Measurements from ENCODE around the gene EIF2A. TPM values are rescaled to one million over a fixed set of nuclear protein-coding genes. Genes with fewer than 3 reads are reported as not detected.

EIF2A gene
- total and polyA plus RNA-seq, 2 experiments from 2014 or later = 47.6 to 140 TPM

- no peak overlapping the region for H2AFZ ChIP-seq
- no peak overlapping the region for H3K9ac ChIP-seq
- no peaks in the 10 kb centered on the region for H3K27me3 ChIP-seq (replicated peaks; ENCODE audit: insufficient read depth)
- H3K4me3 ChIP-seq = no peak overlapping the region
- H3K4me1 ChIP-seq (ENCODE audit: insufficient read depth) = no peaks in the 10 kb centered on the region
- peaks cover 44% of the 10 kb centered on the region for H3K36me3 ChIP-seq (ENCODE audit: low read depth)
- no peak overlapping the region for H3K4me2 ChIP-seq (ENCODE audit: unreplicated experiment)
- no peaks in the 10 kb centered on the region for H3K9me3 ChIP-seq (ENCODE audit: low read depth)
- H3K79me2 ChIP-seq (ENCODE audit: insufficient read depth) = peaks cover 19% of the 10 kb centered on the region
- no peak for DNase-seq
- no peak overlapping the region for H3K27ac ChIP-seq
- WGBS, 2 experiments (ENCODE audit: low coverage in 1 of 2, low lambda C conversion rate in 2 of 2, missing lambda C conversion rate in 2 of 2) = 20 to 22% methylated on average over 1 of the region's 1 CpG
- no peak for TF ChIP-seq EZH2phosphoT487 (IDR thresholded peaks at IDR 0.05; ENCODE audit: insufficient read depth, low read depth)
- no peak for TF ChIP-seq EZH2 (IDR thresholded peaks at IDR 0.05; ENCODE audit: insufficient read depth, poor library complexity, severe bottlenecking)
- no peaks in the 10 kb centered on the region for H4K20me1 ChIP-seq (ENCODE audit: insufficient read depth)
- peaks cover 19% of the 10 kb centered on the region; the same call in 1 of the 2 replicates for H3F3A ChIP-seq (ENCODE audit: insufficient read depth)
- in situ Hi-C loops (cut with MboI) = no loop called here
- no peaks in the 10 kb centered on the region for H3K9me2 ChIP-seq (ENCODE audit: insufficient read depth)
Observed at GRCh38 chr3:150583028-150583427, 36.4 kb downstream of the EIF2A start.

- H3K36me3 ChIP-seq (ENCODE audit: low read depth) = peaks cover 25% of the 10 kb centered on the region
- H3K27me3 ChIP-seq (replicated peaks; ENCODE audit: insufficient read depth) = no peaks in the 10 kb centered on the region
- H3K4me3 ChIP-seq = no peak overlapping the region
- no peaks in the 10 kb centered on the region for H4K20me1 ChIP-seq (ENCODE audit: insufficient read depth)
- no peak for TF ChIP-seq EZH2 (IDR thresholded peaks at IDR 0.05; ENCODE audit: insufficient read depth, poor library complexity, severe bottlenecking)
- no peak for TF ChIP-seq EZH2phosphoT487 (IDR thresholded peaks at IDR 0.05; ENCODE audit: insufficient read depth, low read depth)
- 55 to 56% methylated on average over 9 of the region's 9 CpGs for WGBS, 2 experiments (ENCODE audit: low coverage in 1 of 2, low lambda C conversion rate in 2 of 2, missing lambda C conversion rate in 2 of 2)
- H3K9me3 ChIP-seq (ENCODE audit: low read depth) = no peaks in the 10 kb centered on the region
- H3F3A ChIP-seq (ENCODE audit: insufficient read depth) = peaks cover 15% of the 10 kb centered on the region; the same call in 1 of the 2 replicates
- no peak overlapping the region for H3K27ac ChIP-seq
- in situ Hi-C loops (cut with MboI) = no loop called here
- no peaks in the 10 kb centered on the region for H3K9me2 ChIP-seq (ENCODE audit: insufficient read depth)
- H3K79me2 ChIP-seq (ENCODE audit: insufficient read depth) = no peaks in the 10 kb centered on the region; the same call in 1 of the 2 replicates
- H2AFZ ChIP-seq = no peak overlapping the region
- no peaks in the 10 kb centered on the region for H3K4me1 ChIP-seq (ENCODE audit: insufficient read depth)
- no peak overlapping the region for H3K4me2 ChIP-seq (ENCODE audit: unreplicated experiment)
- no peak for DNase-seq
- no peak overlapping the region for H3K9ac ChIP-seq
Observed at GRCh38 chr3:150588027-150588830, 41.6 kb downstream of the EIF2A start.

GRCh38 chr3:150589759-150590158 is 43.2 kb downstream of the EIF2A start:
- in situ Hi-C loops (cut with MboI) = no loop called here
- H2AFZ ChIP-seq = no peak overlapping the region
- peaks cover 15% of the 10 kb centered on the region; the same call in 1 of the 2 replicates for H3F3A ChIP-seq (ENCODE audit: insufficient read depth)
- H3K4me3 ChIP-seq = no peak overlapping the region
- H3K79me2 ChIP-seq (ENCODE audit: insufficient read depth) = no peaks in the 10 kb centered on the region; the same call in 1 of the 2 replicates
- H4K20me1 ChIP-seq (ENCODE audit: insufficient read depth) = no peaks in the 10 kb centered on the region
- no peaks in the 10 kb centered on the region for H3K27me3 ChIP-seq (replicated peaks; ENCODE audit: insufficient read depth)
- no peak overlapping the region for H3K4me2 ChIP-seq (ENCODE audit: unreplicated experiment)
- DNase-seq = peak; percentile 37
- peaks cover 10% of the 10 kb centered on the region for H3K36me3 ChIP-seq (ENCODE audit: low read depth)
- no peak overlapping the region for H3K9ac ChIP-seq
- H3K9me2 ChIP-seq (ENCODE audit: insufficient read depth) = no peaks in the 10 kb centered on the region
- no peak overlapping the region for H3K27ac ChIP-seq
- no peaks in the 10 kb centered on the region for H3K9me3 ChIP-seq (ENCODE audit: low read depth)
- H3K4me1 ChIP-seq (ENCODE audit: insufficient read depth) = no peaks in the 10 kb centered on the region
- TF ChIP-seq EZH2phosphoT487 (IDR thresholded peaks at IDR 0.05; ENCODE audit: insufficient read depth, low read depth) (no peak), EZH2 (IDR thresholded peaks at IDR 0.05; ENCODE audit: insufficient read depth, poor library complexity, severe bottlenecking) (no peak)
- WGBS, 2 experiments (ENCODE audit: low coverage in 1 of 2, low lambda C conversion rate in 2 of 2, missing lambda C conversion rate in 2 of 2) = 63 to 68% methylated on average over 6 of the region's 6 CpGs

GRCh38 chr3:150594150-150594549 is 47.6 kb downstream of the EIF2A start:
- no peak for TF ChIP-seq EZH2 (IDR thresholded peaks at IDR 0.05; ENCODE audit: insufficient read depth, poor library complexity, severe bottlenecking)
- TF ChIP-seq EZH2phosphoT487 (IDR thresholded peaks at IDR 0.05; ENCODE audit: insufficient read depth, low read depth) = no peak
- Histone ChIP-seq H3K36me3 (ENCODE audit: low read depth) (no peaks in the 10 kb centered on the region), H3K27ac (no peak overlapping the region), H3K4me1 (ENCODE audit: insufficient read depth) (peaks cover 9% of the 10 kb centered on the region), H3K4me2 (ENCODE audit: unreplicated experiment) (no peak overlapping the region), H2AFZ (no peak overlapping the region), H3K9ac (no peak overlapping the region), H3K9me2 (ENCODE audit: insufficient read depth) (no peaks in the 10 kb centered on the region), H3K4me3 (no peak overlapping the region), H3K9me3 (ENCODE audit: low read depth) (no peaks in the 10 kb centered on the region), H3K79me2 (ENCODE audit: insufficient read depth) (peaks cover 22% of the 10 kb centered on the region), H3F3A (ENCODE audit: insufficient read depth) (peaks cover 6% of the 10 kb centered on the region), H3K27me3 (replicated peaks; ENCODE audit: insufficient read depth) (no peaks in the 10 kb centered on the region), H4K20me1 (ENCODE audit: insufficient read depth) (no peaks in the 10 kb centered on the region)
- in situ Hi-C loops (cut with MboI) = no loop called here
- 78 to 85% methylated on average over 4 of the region's 4 CpGs for WGBS, 2 experiments (ENCODE audit: low coverage in 1 of 2, low lambda C conversion rate in 2 of 2, missing lambda C conversion rate in 2 of 2)
- DNase-seq = no peak
